ENCODE results near the gene GPER1. TPM values are rescaled to one million over a fixed set of nuclear protein-coding genes. Genes with fewer than 3 reads are reported as not detected.

Gene GPER1
- polyA plus RNA-seq, 1 donor (not counting 4 experiments of a cell fraction or from before 2014, with no cell fraction given) = 0.05 TPM

GRCh38 chr7:1103789-1104515 is 16.0 kb downstream of the GPER1 start:
- Histone ChIP-seq H3K9me1 (ENCODE audit: control insufficient read depth, extremely low read depth, insufficient read depth, low read length) (no peaks in the 10 kb centered on the region), H3K4me3 (ENCODE audit: control insufficient read depth in 2 of 3, extremely low read depth in 1 of 3, insufficient read depth in 2 of 3, low read depth in 1 of 3, low read length in 3 of 3) (no peak overlapping the region), H3K9me3 (ENCODE audit: control insufficient read depth, low read depth, low read length) (no peaks in the 10 kb centered on the region), H3K79me2 (ENCODE audit: control insufficient read depth, insufficient read depth, low read length) (peaks cover 13% of the 10 kb centered on the region), H3K27me3 (ENCODE audit: control insufficient read depth, extremely low read depth, insufficient read depth, low read length) (no peaks in the 10 kb centered on the region), H3K36me3 (ENCODE audit: control insufficient read depth in 2 of 2, extremely low read depth in 1 of 2, insufficient read depth in 2 of 2, low read length in 2 of 2) (peaks cover 0 to 3% of the 10 kb centered on the region in 2 experiments), H3K27ac (ENCODE audit: control insufficient read depth, insufficient read depth, low read length) (no peak overlapping the region), H4K20me1 (ENCODE audit: control insufficient read depth, extremely low read depth, insufficient read depth, low read length) (peaks cover 5% of the 10 kb centered on the region), H3K4me2 (ENCODE audit: control insufficient read depth, extremely low read depth, insufficient read depth, low read depth, low read length) (no peak overlapping the region), H3K9ac (ENCODE audit: control insufficient read depth, extremely low read depth, insufficient read depth, low read length) (no peak overlapping the region), H2AFZ (ENCODE audit: control insufficient read depth, low read length) (no peak overlapping the region), H3K4me1 (ENCODE audit: control insufficient read depth, extremely low read depth, insufficient read depth, low read length) (no peaks in the 10 kb centered on the region)
- FAIRE-seq = no peak
- DNase-seq (ENCODE audit: low read depth, low spot score) = no peak
- dilution Hi-C loops (cut with MboI; ENCODE audit: extremely low pct_ligation_motif_present, low sequenced_read_pairs) = no loop called here
- TF ChIP-seq EZH2 (IDR thresholded peaks at IDR 0.05; ENCODE audit: low read length) (no peak), CTCF (optimal IDR thresholded peaks at IDR 0.05 in 1 of 3, IDR thresholded peaks at IDR 0.05 in 1 of 3, conservative IDR thresholded peaks at IDR 0.05 in 1 of 3; ENCODE audit: extremely low read depth in 1 of 3, insufficient read depth in 2 of 3, low read length in 3 of 3) (no peak)

GRCh38 chr7:1104516-1105179 is 16.7 kb downstream of the GPER1 start:
- H3K27ac ChIP-seq (ENCODE audit: control insufficient read depth, insufficient read depth, low read length) = no peak overlapping the region
- dilution Hi-C loops (cut with MboI; ENCODE audit: extremely low pct_ligation_motif_present, low sequenced_read_pairs) = no loop called here
- H2AFZ ChIP-seq (ENCODE audit: control insufficient read depth, low read length) = no peak overlapping the region
- no peak overlapping the region for H3K4me2 ChIP-seq (ENCODE audit: control insufficient read depth, extremely low read depth, insufficient read depth, low read depth, low read length)
- TF ChIP-seq CTCF (optimal IDR thresholded peaks at IDR 0.05 in 1 of 3, IDR thresholded peaks at IDR 0.05 in 1 of 3, conservative IDR thresholded peaks at IDR 0.05 in 1 of 3; ENCODE audit: extremely low read depth in 1 of 3, insufficient read depth in 2 of 3, low read length in 3 of 3) (no peak), EZH2 (IDR thresholded peaks at IDR 0.05; ENCODE audit: low read length) (no peak)
- no peak overlapping the region for H3K4me3 ChIP-seq (ENCODE audit: control insufficient read depth in 2 of 3, extremely low read depth in 1 of 3, insufficient read depth in 2 of 3, low read depth in 1 of 3, low read length in 3 of 3)
- H3K27me3 ChIP-seq (ENCODE audit: control insufficient read depth, extremely low read depth, insufficient read depth, low read length) = no peaks in the 10 kb centered on the region
- H4K20me1 ChIP-seq (ENCODE audit: control insufficient read depth, extremely low read depth, insufficient read depth, low read length) = peaks cover 5% of the 10 kb centered on the region
- H3K9ac ChIP-seq (ENCODE audit: control insufficient read depth, extremely low read depth, insufficient read depth, low read length) = no peak overlapping the region
- no peaks in the 10 kb centered on the region for H3K4me1 ChIP-seq (ENCODE audit: control insufficient read depth, extremely low read depth, insufficient read depth, low read length)
- H3K9me1 ChIP-seq (ENCODE audit: control insufficient read depth, extremely low read depth, insufficient read depth, low read length) = no peaks in the 10 kb centered on the region
- H3K79me2 ChIP-seq (ENCODE audit: control insufficient read depth, insufficient read depth, low read length) = peaks cover 14% of the 10 kb centered on the region
- H3K9me3 ChIP-seq (ENCODE audit: control insufficient read depth, low read depth, low read length) = no peaks in the 10 kb centered on the region
- H3K36me3 ChIP-seq (ENCODE audit: control insufficient read depth in 2 of 2, extremely low read depth in 1 of 2, insufficient read depth in 2 of 2, low read length in 2 of 2) = peaks cover 0 to 7% of the 10 kb centered on the region in 2 experiments
- no peak for FAIRE-seq
- DNase-seq (ENCODE audit: low read depth, low spot score) = no peak
